ENCODE data around the gene CPSF4L.

The CPSF4L gene

GRCh38 chr17:73288534-73289302, 27.0 kb upstream of the CPSF4L start:
- no peak for DNase-seq

DNA sequence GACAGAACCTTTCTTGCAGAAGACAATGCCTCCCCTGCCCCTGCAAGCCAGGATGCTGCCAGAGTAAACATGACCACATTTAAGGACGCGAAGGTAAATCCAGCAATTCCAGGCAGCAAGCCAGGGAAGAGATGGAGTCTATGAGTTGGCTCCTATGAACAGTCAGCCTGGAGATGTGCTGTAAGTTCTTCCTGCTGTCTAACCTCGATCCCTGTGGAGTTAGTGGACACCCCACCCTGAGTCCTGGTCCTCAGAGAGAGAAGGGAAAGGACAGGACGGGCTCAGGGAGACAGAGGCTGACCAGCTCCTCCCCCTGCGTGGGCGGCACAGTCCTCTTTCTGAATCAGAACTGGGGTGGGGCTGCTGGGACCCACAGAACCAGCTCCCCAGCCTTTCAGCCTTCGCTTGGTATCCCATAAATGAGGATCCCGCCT, 25.2 kb upstream of the CPSF4L start:
- DNase-seq: no peak

DNA sequence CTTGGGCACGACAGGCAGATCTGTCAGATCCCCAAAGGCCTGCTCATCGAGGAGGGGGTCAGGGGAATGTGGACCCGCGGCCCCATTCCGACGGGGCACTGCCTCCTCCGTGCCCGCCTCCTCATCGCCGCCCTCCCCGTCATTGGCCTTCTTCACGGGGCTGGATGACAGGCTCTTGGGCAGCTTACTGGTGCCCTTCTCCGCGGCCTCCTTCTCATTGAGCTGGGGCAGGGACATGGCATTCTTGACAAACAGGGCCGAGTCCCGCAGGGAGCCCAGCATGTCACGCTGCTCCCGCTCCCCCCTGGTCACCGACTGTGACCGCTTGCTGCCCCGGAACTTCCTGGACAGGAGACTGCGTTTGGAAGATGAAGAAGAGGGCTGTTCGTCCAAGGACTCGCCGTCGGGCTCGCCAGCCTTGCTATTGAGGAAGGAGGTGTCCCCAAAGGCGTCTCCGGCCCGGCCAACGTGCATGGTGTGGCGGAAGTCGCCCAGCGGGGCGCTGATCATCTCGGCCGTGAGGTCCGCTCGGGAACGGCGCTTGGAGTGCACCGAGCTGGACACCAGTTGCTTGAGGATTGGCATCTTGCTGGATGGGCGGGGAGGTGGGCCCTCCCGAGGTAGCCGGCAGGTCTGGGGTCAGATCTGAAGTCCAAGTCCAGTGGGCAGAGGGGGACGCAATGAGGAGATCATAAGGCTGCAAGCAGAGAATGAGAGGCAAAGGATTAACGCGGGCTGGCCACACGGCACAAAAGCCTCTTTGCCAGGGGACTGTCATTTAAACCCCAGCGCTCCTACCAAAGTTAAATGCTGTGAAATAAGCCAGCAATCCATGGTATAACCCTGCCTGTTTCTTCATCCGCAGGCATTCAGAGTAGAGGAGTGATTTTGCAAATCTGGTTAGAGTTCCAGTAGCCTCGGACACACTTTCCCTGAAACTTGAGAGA, 24.5 kb upstream of the CPSF4L start:
- no peak for DNase-seq

GRCh38 chr17:73285603-73285908, 23.9 kb upstream of the CPSF4L start:
- DNase-seq: no peak

- no peak for DNase-seq
These were observed 23.4 kb upstream of the CPSF4L start for GRCh38 chr17:73284906-73285602.

- DNase-seq: no peak
These were observed 22.7 kb upstream of the CPSF4L start for GRCh38 chr17:73284354-73284753.

GRCh38 chr17:73283841-73284282, 22.2 kb upstream of the CPSF4L start:
- DNase-seq: no peak

DNA sequence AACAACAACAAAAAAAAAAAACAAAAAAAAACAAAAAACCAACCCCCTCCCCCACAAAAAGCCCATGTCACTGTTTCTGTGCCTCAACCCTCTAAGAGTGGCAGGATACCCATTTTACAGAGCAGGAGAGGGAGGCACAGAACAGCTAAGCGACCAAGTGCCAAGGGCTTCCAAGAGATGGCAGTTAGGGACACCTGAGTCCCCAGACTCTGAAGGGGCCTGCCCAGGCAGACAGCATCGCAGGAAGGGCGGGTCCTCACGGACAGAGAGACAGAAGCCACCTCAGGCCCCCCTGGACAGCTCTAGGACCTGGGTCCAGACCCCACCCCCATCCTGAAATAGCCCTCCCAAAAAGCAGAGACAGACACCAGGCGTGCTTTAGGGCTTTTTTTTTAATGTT, 21.6 kb upstream of the CPSF4L start:
- no peak for DNase-seq

DNA sequence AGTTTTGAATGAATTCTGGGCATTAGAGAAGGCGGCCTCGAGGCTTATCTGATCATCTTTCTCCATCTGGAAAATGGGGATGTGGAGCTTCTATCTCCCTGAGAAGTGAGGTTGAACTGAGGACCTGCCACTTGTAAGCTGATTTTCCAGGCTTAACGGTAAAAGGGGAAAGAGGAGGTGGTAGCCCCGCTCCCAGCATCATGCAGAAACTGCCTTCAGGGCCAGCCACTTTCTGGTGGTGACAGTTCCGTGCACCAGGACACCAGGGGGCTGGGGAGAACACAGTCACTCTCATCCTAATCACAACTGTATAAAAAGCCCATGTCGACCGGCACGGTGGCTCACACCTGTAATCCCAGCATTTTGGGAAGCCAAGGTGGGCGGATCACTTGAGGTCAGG, 20.9 kb upstream of the CPSF4L start:
- DNase-seq: no peak

GRCh38 chr17:73281928-73282327, 20.2 kb upstream of the CPSF4L start:
- DNase-seq: no peak

DNA sequence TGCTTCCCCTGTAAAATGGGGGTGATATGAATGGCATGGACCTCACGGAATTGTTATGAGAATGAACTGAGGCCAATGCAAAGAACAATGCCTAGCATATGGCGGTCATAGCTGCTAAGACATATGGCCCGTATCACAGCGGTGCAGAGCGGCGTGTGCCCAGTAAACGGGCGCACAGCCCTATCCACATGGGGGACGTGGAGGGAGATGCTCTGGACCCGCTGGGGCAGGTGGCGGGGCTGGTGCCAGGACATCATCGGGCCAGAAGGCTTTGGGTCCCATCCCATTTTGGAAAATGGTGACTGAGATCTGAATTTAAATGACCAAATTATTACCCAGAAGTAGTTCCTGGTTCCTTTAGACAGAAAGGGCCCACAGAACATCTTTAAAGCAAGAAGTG, 18.5 kb upstream of the CPSF4L start:
- DNase-seq: no peak

DNA sequence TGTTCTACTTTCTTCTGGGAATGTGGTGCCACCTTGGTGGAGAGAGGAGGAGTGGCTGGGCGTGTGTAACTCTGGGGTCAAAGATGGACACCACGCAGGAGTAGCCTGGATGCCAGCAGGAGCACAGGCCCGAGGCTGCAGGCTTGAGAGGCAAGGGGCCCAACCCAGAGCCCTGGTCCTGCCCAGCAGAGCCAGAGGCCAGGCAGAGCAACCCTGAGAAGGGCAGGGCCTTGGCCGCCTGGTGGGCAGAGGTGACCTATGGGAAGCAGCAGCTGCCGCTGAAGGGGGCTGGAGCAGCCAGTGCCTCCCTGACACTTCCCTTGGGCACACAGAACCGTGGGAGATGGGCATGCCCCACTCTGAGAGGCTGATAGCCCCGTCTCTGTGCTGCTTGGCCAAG, 18.0 kb upstream of the CPSF4L start:
- DNase-seq: no peak

DNA sequence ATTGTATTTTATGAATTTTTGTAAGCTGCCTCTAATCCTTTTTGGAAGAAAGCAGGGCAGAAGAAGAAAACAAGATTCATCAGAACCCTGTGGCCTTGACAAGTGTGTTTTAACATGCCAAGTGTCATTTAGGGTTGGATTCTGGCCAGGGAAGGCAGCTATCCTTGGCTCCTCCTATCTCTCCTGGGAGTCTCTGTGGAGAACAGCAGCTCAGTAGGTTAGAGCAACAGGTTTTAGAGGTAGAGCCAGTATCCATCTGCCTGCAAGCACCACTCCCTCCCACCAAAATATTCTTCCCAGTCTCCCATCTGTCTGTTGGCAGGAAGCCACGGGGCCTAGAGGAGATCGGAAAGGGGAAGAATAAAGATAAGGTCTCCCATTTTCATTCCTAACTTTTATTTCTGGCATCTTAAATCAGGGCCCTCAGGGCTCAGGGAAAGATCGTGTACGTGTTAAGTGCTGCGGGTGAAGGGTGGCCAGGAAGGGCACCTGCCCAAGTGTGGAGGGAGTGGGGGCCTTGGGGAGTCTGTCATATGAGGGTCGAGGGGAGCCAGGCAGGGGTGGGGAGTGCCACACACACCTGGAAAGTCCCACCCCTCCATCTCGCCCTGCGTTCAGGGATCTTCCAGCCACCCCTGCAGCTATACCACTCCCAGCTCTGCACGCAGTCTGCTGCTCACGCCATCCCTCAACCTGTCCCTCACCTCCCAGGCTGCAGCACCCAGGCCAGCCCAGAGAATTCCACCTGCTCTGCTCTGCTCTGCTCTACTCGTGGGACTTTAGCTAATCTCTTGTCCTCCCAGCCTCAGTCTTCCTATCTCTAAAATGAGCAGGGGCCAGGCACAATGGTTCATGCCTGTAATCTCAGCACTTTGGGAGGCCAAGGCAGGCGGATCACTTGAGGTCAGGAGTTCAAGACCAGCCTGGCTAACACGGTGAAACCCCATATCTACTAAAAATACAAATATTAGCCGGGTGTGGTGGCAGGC, 17.1 kb upstream of the CPSF4L start:
- DNase-seq: no peak

GRCh38 chr17:73278049-73278464, 16.4 kb upstream of the CPSF4L start:
- no peak for DNase-seq

DNA sequence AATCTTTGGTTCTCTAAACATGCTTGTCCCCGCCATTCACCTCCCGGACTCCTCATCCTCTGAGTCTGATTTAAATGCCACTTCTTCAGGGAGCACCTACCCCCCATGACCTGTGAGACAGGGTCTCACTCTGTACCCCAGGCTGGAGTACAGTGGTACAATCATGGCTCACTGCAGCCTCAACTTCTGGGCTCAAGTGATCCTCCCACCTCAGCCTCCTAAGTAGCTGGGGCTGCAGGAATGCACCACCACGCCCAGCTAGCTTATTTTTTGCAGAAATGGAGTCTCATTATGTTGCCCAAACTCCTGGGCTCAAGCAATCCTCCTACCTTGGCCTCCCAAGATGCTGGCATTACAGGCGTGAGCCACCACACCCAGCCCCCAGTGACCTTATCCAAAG, 12.8 kb upstream of the CPSF4L start:
- DNase-seq: no peak

DNA sequence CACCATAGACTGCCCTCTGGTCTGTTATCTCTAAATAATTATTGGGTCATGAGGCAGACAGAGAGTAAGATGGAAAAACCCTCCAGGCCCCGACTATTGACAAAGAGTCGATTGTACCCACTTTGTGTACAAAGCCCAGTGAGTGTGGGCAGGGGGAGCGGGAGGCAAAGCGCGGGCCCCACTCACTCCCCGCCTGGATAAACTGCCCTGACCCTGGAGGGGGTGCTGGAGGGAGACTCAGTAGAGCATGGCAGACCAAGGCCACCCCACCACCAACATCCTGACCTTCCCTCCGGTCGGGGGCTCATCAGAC, 11.2 kb upstream of the CPSF4L start:
- DNase-seq: no peak

GRCh38 chr17:73271072-73271471, 9.4 kb upstream of the CPSF4L start:
- DNase-seq: no peak

DNA sequence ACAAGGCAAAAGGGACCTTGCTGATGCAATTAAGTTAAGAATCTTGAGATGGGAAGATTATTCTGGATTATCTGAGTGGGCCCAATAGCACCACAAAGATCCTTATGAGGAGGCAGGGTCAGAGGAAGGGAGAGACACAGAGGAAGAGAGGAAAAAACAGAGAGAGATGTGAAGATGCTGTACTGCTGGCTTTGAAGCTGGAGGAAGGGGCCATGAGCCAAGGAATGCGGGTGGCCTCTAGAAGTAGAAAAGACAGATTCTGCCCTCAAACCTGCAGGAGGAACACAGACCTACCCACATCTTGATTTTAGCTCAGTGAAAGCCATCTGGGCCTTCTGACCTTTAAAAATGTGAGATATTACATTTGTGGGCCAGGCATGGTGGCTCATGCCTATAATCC, 8.1 kb upstream of the CPSF4L start:
- DNase-seq: no peak

DNA sequence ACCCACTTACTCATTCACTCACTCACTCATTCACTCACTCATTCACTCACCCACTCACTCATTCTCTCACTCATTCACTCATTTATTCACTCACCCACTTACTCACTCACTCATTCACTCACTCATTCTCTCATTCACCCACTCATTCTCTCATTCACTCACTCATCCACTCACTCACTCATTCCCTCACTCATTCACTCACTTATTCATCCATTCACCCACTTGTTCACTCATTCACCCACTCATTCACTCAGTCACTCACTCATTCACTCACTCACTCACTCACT, 7.6 kb upstream of the CPSF4L start:
- DNase-seq: no peak

DNA sequence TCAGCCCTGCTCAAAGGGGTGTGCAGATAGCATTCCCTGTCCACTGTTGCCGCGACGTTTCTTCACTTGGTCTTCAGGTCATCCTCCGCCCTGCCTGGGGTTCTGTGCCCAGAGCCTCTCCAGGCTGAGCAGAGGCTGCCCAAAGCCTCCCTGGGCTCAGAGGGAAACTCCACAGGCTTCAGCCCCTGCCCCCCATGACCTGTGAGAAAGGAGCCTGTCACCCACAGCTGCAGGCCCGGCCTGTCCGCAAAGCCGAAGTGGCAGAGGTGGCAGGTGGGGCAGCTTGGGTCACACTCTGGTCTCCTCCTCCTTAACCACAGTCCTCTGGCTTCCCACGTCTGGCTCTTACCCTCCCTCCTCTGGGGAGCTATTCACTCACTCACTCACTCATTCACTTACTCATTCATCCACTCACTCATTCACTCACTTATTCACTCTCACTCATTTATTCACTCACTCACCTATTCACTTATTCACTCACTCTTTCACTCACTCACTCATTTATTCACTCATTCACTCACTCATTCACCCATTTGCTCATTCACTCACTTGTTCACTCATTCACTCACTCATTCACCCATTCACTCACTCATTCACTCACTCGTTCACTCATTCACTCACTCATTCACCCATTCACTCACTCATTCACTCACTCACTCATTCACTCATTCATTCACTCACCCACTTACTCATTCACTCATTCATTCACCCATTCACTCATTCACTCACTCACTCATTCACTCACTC, 7.1 kb upstream of the CPSF4L start:
- DNase-seq: no peak

- DNase-seq: no peak
These were observed 6.2 kb upstream of the CPSF4L start for GRCh38 chr17:73267648-73268537.

All from amniotic stem cell (primary cell).